ENCODE measurements around the gene FXYD6.

Gene FXYD6

GRCh38 chr11:117902001-117902845 is 25.8 kb upstream of the FXYD6 start:
- TF ChIP-seq TEAD4 (IDR thresholded peaks at IDR 0.05) (no peak), CREB1 (IDR thresholded peaks at IDR 0.05; ENCODE audit: low read depth) (no peak), EP300 (IDR thresholded peaks at IDR 0.05; ENCODE audit: borderline replicate concordance) (no peak), YY1 (IDR thresholded peaks at IDR 0.05; ENCODE audit: low read depth) (no peak), MAX (IDR thresholded peaks at IDR 0.05) (no peak), TAF1 (IDR thresholded peaks at IDR 0.05; ENCODE audit: low read depth) (no peak), EGR1 (IDR thresholded peaks at IDR 0.05) (no peak), CEBPB (IDR thresholded peaks at IDR 0.05) (no peak), REST (IDR thresholded peaks at IDR 0.05; ENCODE audit: low read depth) (no peak), USF1 (IDR thresholded peaks at IDR 0.05) (no peak), ZBTB7A (IDR thresholded peaks at IDR 0.05; ENCODE audit: low read depth) (no peak), FOXM1 (IDR thresholded peaks at IDR 0.05; ENCODE audit: borderline replicate concordance, low read depth) (no peak), NFIC (IDR thresholded peaks at IDR 0.05) (no peak), TCF12 (IDR thresholded peaks at IDR 0.05; ENCODE audit: low read depth) (no peak), RAD21 (IDR thresholded peaks at IDR 0.05; ENCODE audit: low read depth) (no peak)

GRCh38 chr11:117901601-117902000 is 25.1 kb upstream of the FXYD6 start:
- no peak for TF ChIP-seq RAD21 (IDR thresholded peaks at IDR 0.05; ENCODE audit: low read depth)
- no peak for TF ChIP-seq MAX (IDR thresholded peaks at IDR 0.05)
- TF ChIP-seq TEAD4 (IDR thresholded peaks at IDR 0.05): no peak
- no peak for TF ChIP-seq ZBTB7A (IDR thresholded peaks at IDR 0.05; ENCODE audit: low read depth)
- no peak for TF ChIP-seq TAF1 (IDR thresholded peaks at IDR 0.05; ENCODE audit: low read depth)
- TF ChIP-seq EP300 (IDR thresholded peaks at IDR 0.05; ENCODE audit: borderline replicate concordance): no peak
- no peak for TF ChIP-seq YY1 (IDR thresholded peaks at IDR 0.05; ENCODE audit: low read depth)

- TF ChIP-seq REST (IDR thresholded peaks at IDR 0.05; ENCODE audit: low read depth): no peak
- no peak for TF ChIP-seq TCF12 (IDR thresholded peaks at IDR 0.05; ENCODE audit: low read depth)
- no peak for TF ChIP-seq ZBTB7A (IDR thresholded peaks at IDR 0.05; ENCODE audit: low read depth)
- no peak for TF ChIP-seq TAF1 (IDR thresholded peaks at IDR 0.05; ENCODE audit: low read depth)
- TF ChIP-seq YY1 (IDR thresholded peaks at IDR 0.05; ENCODE audit: low read depth): no peak
- no peak for TF ChIP-seq RAD21 (IDR thresholded peaks at IDR 0.05; ENCODE audit: low read depth)
- TF ChIP-seq CREB1 (IDR thresholded peaks at IDR 0.05; ENCODE audit: low read depth): no peak
- TF ChIP-seq MAX (IDR thresholded peaks at IDR 0.05): no peak
- no peak for TF ChIP-seq CEBPB (IDR thresholded peaks at IDR 0.05)
- TF ChIP-seq FOXM1 (IDR thresholded peaks at IDR 0.05; ENCODE audit: borderline replicate concordance, low read depth): no peak
These were observed 24.4 kb upstream of the FXYD6 start for GRCh38 chr11:117900720-117901440.

- TF ChIP-seq EP300 (IDR thresholded peaks at IDR 0.05; ENCODE audit: borderline replicate concordance): no peak
- no peak for TF ChIP-seq USF1 (IDR thresholded peaks at IDR 0.05)
- TF ChIP-seq REST (IDR thresholded peaks at IDR 0.05; ENCODE audit: low read depth): no peak
- no peak for TF ChIP-seq CEBPB (IDR thresholded peaks at IDR 0.05)
- no peak for TF ChIP-seq YY1 (IDR thresholded peaks at IDR 0.05; ENCODE audit: low read depth)
- TF ChIP-seq RAD21 (IDR thresholded peaks at IDR 0.05; ENCODE audit: low read depth): no peak
- TF ChIP-seq EGR1 (IDR thresholded peaks at IDR 0.05): no peak
- TF ChIP-seq NFIC (IDR thresholded peaks at IDR 0.05): no peak
- no peak for TF ChIP-seq MAX (IDR thresholded peaks at IDR 0.05)
- no peak for TF ChIP-seq ZBTB7A (IDR thresholded peaks at IDR 0.05; ENCODE audit: low read depth)
- no peak for TF ChIP-seq TEAD4 (IDR thresholded peaks at IDR 0.05)
- no peak for TF ChIP-seq TAF1 (IDR thresholded peaks at IDR 0.05; ENCODE audit: low read depth)
- TF ChIP-seq TCF12 (IDR thresholded peaks at IDR 0.05; ENCODE audit: low read depth): no peak
These were observed 23.7 kb upstream of the FXYD6 start for GRCh38 chr11:117900121-117900648.

All from Ishikawa (cell line).